H1 (cell line): ENCODE measurements around the gene RBM47. TPM values are rescaled to one million over a fixed set of nuclear protein-coding genes. Genes with fewer than 3 reads are reported as not detected.

Experiments
- CTCF ChIA-PET: fragments of 300-600 bp; sonication (Branson Sonifier 250); formaldehyde crosslinking; loops from one replicate; lab custom pipeline; 2021; ENCODE audit not compliant: partially characterized antibody; lab: Charles Lee
- POLR2A ChIA-PET: fragments of 300-600 bp; sonication (Branson Sonifier 250); formaldehyde crosslinking; loops from one replicate; lab custom pipeline; 2021; ENCODE audit warnings: inconsistent platforms; ENCODE audit not compliant: partially characterized antibody; lab: Charles Lee
- DNase-seq, 2 experiments: peaks; one replicate each; pipeline versions ENCODE4 v3.0.0 to v3.0.0-alpha.2; 2010 to 2022; ENCODE audit warnings: low spot score in 2 of 2, low read depth in 1 of 2, mixed read lengths in 1 of 2
- FAIRE-seq: peaks from 2 replicates; lab custom pipeline; 2011; peaks lifted over from hg19 to GRCh38; lab: Jason Lieb, UNC
- H2AFZ ChIP-seq: 2 replicates; pipeline ENCODE4 v1.8.1; 2012; ENCODE audit warnings: low read length, inconsistent platforms
- H2AK5ac ChIP-seq: 2 replicates; pipeline ENCODE4 v1.6.1; 2013; ENCODE audit warnings: low read depth, low read length
- H2BK120ac ChIP-seq: replicated peaks from 2 replicates; pipeline ENCODE3; 2013; ENCODE audit warnings: low read depth, low read length, inconsistent platforms
- H2BK12ac ChIP-seq: 2 replicates; pipeline ENCODE4 v1.6.1; 2013; ENCODE audit warnings: low read depth, low read length
- H2BK15ac ChIP-seq: 2 replicates; pipeline ENCODE4 v1.6.1; 2013; ENCODE audit warnings: low read length
- H2BK20ac ChIP-seq: 2 replicates; pipeline ENCODE4 v1.6.1; 2013; ENCODE audit warnings: low read length
- H2BK5ac ChIP-seq: 2 replicates; pipeline ENCODE4 v1.6.1; 2013; ENCODE audit warnings: low read depth, low read length
- H3K14ac ChIP-seq: 2 replicates; pipeline ENCODE4 v1.6.1; 2013; ENCODE audit warnings: inconsistent platforms; ENCODE audit not compliant: insufficient read length
- H3K18ac ChIP-seq: 2 replicates; pipeline ENCODE4 v1.6.1; 2013; ENCODE audit warnings: low read length; ENCODE audit errors: extremely low read depth
- H3K23ac ChIP-seq: 2 replicates; pipeline ENCODE4 v1.6.1; 2013; ENCODE audit warnings: inconsistent platforms; ENCODE audit not compliant: insufficient read length
- H3K23me2 ChIP-seq: 2 replicates; pipeline ENCODE4 v1.6.1; 2013; ENCODE audit warnings: low read depth, low read length
- H3K27ac ChIP-seq: 2 replicates; pipeline ENCODE4 v1.6.1; 2011; ENCODE audit warnings: low read depth, low read length, inconsistent platforms
- H3K27me3 ChIP-seq, 4 experiments: replicated peaks in 1 of 4; 1 replicate in 1 of 4; 2 replicates in 3 of 4; pipeline versions ENCODE4 v1.6.1 to v1.8.1; 2011 to 2013; ENCODE audit warnings: low read length in 3 of 4, mild to moderate bottlenecking in 3 of 4, inconsistent platforms in 2 of 4, mixed read lengths in 2 of 4, moderate library complexity in 1 of 4; ENCODE audit not compliant: control insufficient read depth in 3 of 4, insufficient read depth in 3 of 4; ENCODE audit errors: extremely low read depth in 1 of 4
- H3K36me3 ChIP-seq, 4 experiments: 2 replicates each; pipeline versions ENCODE4 v1.6.1 to v1.8.1; 2011 to 2013; ENCODE audit warnings: mild to moderate bottlenecking in 4 of 4, low read length in 3 of 4, moderate library complexity in 2 of 4, control low read depth in 1 of 4, inconsistent platforms in 1 of 4; ENCODE audit not compliant: insufficient read depth in 4 of 4, control insufficient read depth in 2 of 4
- H3K4ac ChIP-seq: replicated peaks from 2 replicates; pipeline ENCODE3; 2013; ENCODE audit warnings: low read length, low read depth, mixed read lengths, inconsistent platforms; ENCODE audit not compliant: insufficient read length
- H3K4me1 ChIP-seq, 4 experiments: replicated peaks in 1 of 4; 1 replicate in 1 of 4; 2 replicates in 3 of 4; pipeline versions ENCODE4 v1.6.1 to v1.8.1; 2011 to 2013; ENCODE audit warnings: low read length in 3 of 4, inconsistent platforms in 2 of 4, mixed read lengths in 1 of 4; ENCODE audit not compliant: insufficient read depth in 4 of 4, control insufficient read depth in 3 of 4
- H3K4me2 ChIP-seq, 2 experiments: 2 replicates each; pipeline versions ENCODE4 v1.6.1 to v1.8.1; 2011 to 2013; ENCODE audit warnings: low read depth in 2 of 2, low read length in 2 of 2, control low read depth in 1 of 2, inconsistent platforms in 1 of 2, mild to moderate bottlenecking in 1 of 2; ENCODE audit not compliant: insufficient read depth in 1 of 2
- H3K4me3 ChIP-seq, 4 experiments: fragments of 200-600, 300-600 bp in 1 of 4; sonication (generic), shearing (Covaris generic), sonication (Bioruptor Twin) in 1 of 4; 2 replicates each; pipeline versions ENCODE4 v1.5.1 to v1.8.1; 2011 to 2016; ENCODE audit warnings: low read length in 4 of 4, low read depth in 3 of 4, control low read depth in 2 of 4, inconsistent platforms in 2 of 4, mild to moderate bottlenecking in 2 of 4, mixed read lengths in 1 of 4, moderate library complexity in 1 of 4; ENCODE audit not compliant: insufficient read depth in 2 of 4; ENCODE audit errors: extremely low read depth in 1 of 4
- H3K56ac ChIP-seq: replicated peaks from 2 replicates; pipeline ENCODE3; 2013; ENCODE audit warnings: low read depth, mild to moderate bottlenecking, mixed read lengths, low read length, inconsistent platforms; ENCODE audit not compliant: insufficient read length
- H3K79me1 ChIP-seq: 2 replicates; pipeline ENCODE4 v1.6.1; 2013; ENCODE audit warnings: low read depth, low read length, control low read depth
- H3K79me2 ChIP-seq, 2 experiments: 2 replicates each; pipeline versions ENCODE4 v1.6.1 to v1.8.1; 2012 to 2013; ENCODE audit warnings: low read length in 2 of 2, mild to moderate bottlenecking in 2 of 2, inconsistent platforms in 1 of 2; ENCODE audit not compliant: insufficient read depth in 2 of 2, control insufficient read depth in 1 of 2
- H3K9ac ChIP-seq, 4 experiments: replicated peaks in 1 of 4; 1 replicate in 1 of 4; 2 replicates in 3 of 4; pipeline versions ENCODE4 v1.6.1 to v1.8.1; 2011 to 2013; ENCODE audit warnings: low read depth in 3 of 4, low read length in 3 of 4, control low read depth in 2 of 4, mild to moderate bottlenecking in 2 of 4, moderate library complexity in 2 of 4, inconsistent platforms in 1 of 4; ENCODE audit errors: extremely low read depth in 1 of 4
- H3K9me3 ChIP-seq, 2 experiments: 2 replicates each; pipeline versions ENCODE4 v1.6.1 to v1.8.1; 2012 to 2013; ENCODE audit warnings: mild to moderate bottlenecking in 2 of 2, moderate library complexity in 2 of 2, control low read depth in 1 of 2, inconsistent platforms in 1 of 2, low read depth in 1 of 2, low read length in 1 of 2, mixed read lengths in 1 of 2; ENCODE audit not compliant: insufficient read depth in 2 of 2
- H4K20me1 ChIP-seq, 2 experiments: replicated peaks in 1 of 2; 2 replicates each; pipeline versions ENCODE3 to v1.8.1; 2011 to 2013; ENCODE audit warnings: inconsistent platforms in 2 of 2, low read length in 2 of 2, mild to moderate bottlenecking in 1 of 2; ENCODE audit not compliant: insufficient read depth in 2 of 2, control insufficient read depth in 1 of 2
- H4K5ac ChIP-seq: 2 replicates; pipeline ENCODE4 v1.6.1; 2013; ENCODE audit warnings: low read length, low read depth, mixed read lengths, inconsistent platforms; ENCODE audit not compliant: insufficient read length
- H4K8ac ChIP-seq: 2 replicates; pipeline ENCODE4 v1.8.0; 2013; ENCODE audit warnings: mild to moderate bottlenecking, moderate library complexity, low read length, inconsistent platforms; ENCODE audit not compliant: insufficient read depth; ENCODE audit errors: extremely low read depth
- H4K91ac ChIP-seq: replicated peaks from 2 replicates; pipeline ENCODE3; 2013; ENCODE audit warnings: low read length, mixed read lengths, inconsistent platforms; ENCODE audit not compliant: insufficient read length
- BRCA1 ChIP-seq: IDR thresholded peaks from 2 replicates; pipeline ENCODE4 v1.6.1; 2012; ENCODE audit warnings: low read depth, low read length, improper control_type of control experiment
- FOSL1 ChIP-seq: IDR thresholded peaks from 2 replicates; pipeline ENCODE4 v1.6.1; 2011; ENCODE audit warnings: mild to moderate bottlenecking, low read depth, low read length, moderate library complexity; ENCODE audit not compliant: insufficient read depth
- GABPA ChIP-seq: IDR thresholded peaks from 2 replicates; pipeline ENCODE4 v1.6.1; 2011; ENCODE audit warnings: mild to moderate bottlenecking, low read length, moderate library complexity, borderline replicate concordance; ENCODE audit not compliant: insufficient read depth
- HDAC2 ChIP-seq, 2 experiments: fragments of 300-600 bp in 1 of 2; sonication (generic) in 1 of 2; IDR thresholded peaks; 2 replicates each; pipeline ENCODE4 v1.6.1; 2011 to 2012; ENCODE audit warnings: low read depth in 2 of 2, low read length in 2 of 2, mild to moderate bottlenecking in 2 of 2, moderate library complexity in 2 of 2, borderline replicate concordance in 1 of 2, inconsistent platforms in 1 of 2
- JUN ChIP-seq: IDR thresholded peaks from 2 replicates; pipeline ENCODE4 v1.6.1; 2011; ENCODE audit warnings: low read depth, mild to moderate bottlenecking, improper control_type of control experiment, low read length
- POLR2AphosphoS5 ChIP-seq: IDR thresholded peaks from 2 replicates; pipeline ENCODE4 v1.6.1; 2011; ENCODE audit warnings: low read depth, low read length
- POU5F1 ChIP-seq: IDR thresholded peaks from 2 replicates; pipeline ENCODE4 v1.6.1; 2011; ENCODE audit warnings: low read depth, mild to moderate bottlenecking, low read length, moderate library complexity
- RFX5 ChIP-seq: IDR thresholded peaks from 2 replicates; pipeline ENCODE4 v1.6.1; 2011; ENCODE audit warnings: low read depth, low read length, improper control_type of control experiment, borderline replicate concordance
- RNF2 ChIP-seq: fragments of 200-900, 300-1000 bp; sonication (generic); IDR thresholded peaks from 2 replicates; pipeline ENCODE4 v1.7.1; 2016; ENCODE audit warnings: borderline replicate concordance, low read depth, mild to moderate bottlenecking, antibody characterized with exemption, low read length; ENCODE audit not compliant: poor library complexity, severe bottlenecking; ENCODE audit errors: missing control alignments
- SP2 ChIP-seq: IDR thresholded peaks from 2 replicates; pipeline ENCODE4 v1.6.1; 2012; ENCODE audit warnings: mild to moderate bottlenecking, low read length, inconsistent platforms
- SP4 ChIP-seq: IDR thresholded peaks from 2 replicates; pipeline ENCODE4 v1.6.1; 2012; ENCODE audit warnings: low read length, inconsistent platforms
- TAF1 ChIP-seq: IDR thresholded peaks from 2 replicates; pipeline ENCODE4 v1.6.1; 2011; ENCODE audit warnings: mild to moderate bottlenecking, low read depth, low read length
- TAF7 ChIP-seq: optimal IDR thresholded peaks from 2 replicates; pipeline ENCODE3; 2011; ENCODE audit warnings: low read depth, mild to moderate bottlenecking, inconsistent platforms, low read length, moderate library complexity, borderline replicate concordance
- YY1 ChIP-seq: IDR thresholded peaks from 2 replicates; pipeline ENCODE4 v1.6.1; 2011; ENCODE audit warnings: low read depth, mild to moderate bottlenecking, low read length
- WGBS, 2 experiments: shearing (Covaris generic) in 1 of 2; methylation state at CpG; one replicate each; pipeline versions ENCODE4 v1.1.6 to v1.1.7; 2013 to 2015; ENCODE audit warnings: low lambda C conversion rate in 2 of 2, mixed read lengths in 2 of 2, inconsistent platforms in 1 of 2, low coverage in 1 of 2, missing lambda C conversion rate in 1 of 2; ENCODE audit not compliant: insufficient replicate concordance in 2 of 2, insufficient coverage in 1 of 2, insufficient read length in 1 of 2; ENCODE audit errors: extremely low coverage in 1 of 2, missing lambda C conversion rate in 1 of 2; 5-methylcytosine and 5-hydroxymethylcytosine counted together
- polyA plus RNA-seq, 7 experiments: library from polyadenylated mRNA; depleted of rRNA in 3 of 7; stranded (reverse) in 5 of 7; unstranded in 2 of 7; fragments of >200 nt in 5 of 7; fragments of 200-250 nt in 2 of 7; gene quantifications; 1 replicate in 5 of 7; 2 replicates in 1 of 7; 4 replicates in 1 of 7; pipeline versions ENCODE4 v1.2.1 to v1.2.3, GENCODE V29; 2011 to 2013; ENCODE audit warnings: missing spikeins in 2 of 7, mixed read lengths in 2 of 7
- total RNA-seq: library from RNA; stranded (reverse); fragmentation: NEBNext Ultra II Directional; extraction: Animal tissue kit (Norgen Biotek cat#: 25700); gene quantifications from 2 replicates; pipeline ENCODE4 v1.2.1, GENCODE V29; 2021

The RBM47 gene
- total and polyA plus RNA-seq, 2 of the 8 experiments (the other 6 are each of a cell fraction or from before 2014, with no cell fraction given) = 42.8 to 78.9 TPM

DNA sequence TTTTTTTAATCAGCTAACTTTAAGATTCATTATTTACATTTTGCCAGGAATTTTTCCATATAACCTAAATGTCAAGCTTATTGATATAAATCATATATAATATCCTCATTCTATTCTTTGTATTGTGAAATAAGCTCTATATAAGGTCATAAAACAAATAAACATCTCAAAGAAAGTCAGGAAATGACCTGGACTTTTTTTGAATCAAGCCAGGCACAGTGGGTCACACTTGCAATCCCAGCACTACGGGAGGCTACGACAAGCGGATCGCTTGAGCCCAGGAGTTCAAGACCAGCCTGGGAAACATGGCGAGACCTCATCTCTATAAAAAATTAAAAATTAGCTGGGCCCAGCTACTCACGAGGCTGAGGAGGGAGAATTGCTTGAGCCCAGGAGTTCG lies 88.9 kb downstream of the RBM47 start:
- Histone ChIP-seq H3K18ac (no peak overlapping the region), H2AFZ (no peak overlapping the region), H2BK15ac (no peak overlapping the region), H2BK5ac (no peak overlapping the region), H3K4me1 (peaks cover 0 to 4% (median 3%) of the 10 kb centered on the region in 4 experiments; a peak in 2 of 7 replicates), H2BK12ac (no peak overlapping the region), H2BK20ac (no peak overlapping the region), H3K14ac (no peak overlapping the region), H3K23me2 (no peaks in the 10 kb centered on the region), H3K23ac (no peak overlapping the region), H3K9ac (no peak overlapping the region), H3K56ac (no peak overlapping the region), H3K27ac (no peak overlapping the region), H4K8ac (no peak overlapping the region), H4K5ac (no peak overlapping the region), H3K79me1 (no peaks in the 10 kb centered on the region; the same call in 1 of the 2 replicates), H3K4me2 (no peak overlapping the region), H3K4me3 (no peak overlapping the region), H3K27me3 (no peaks in the 10 kb centered on the region), H4K20me1 (no peaks in the 10 kb centered on the region), H3K9me3 (no peaks in the 10 kb centered on the region), H2BK120ac (no peak overlapping the region), H3K4ac (no peak overlapping the region), H3K36me3 (peaks cover 0 to 9% (median 3%) of the 10 kb centered on the region in 4 experiments; a peak in 2 of 8 replicates), H3K79me2 (peaks cover 0 to 11% of the 10 kb centered on the region in 2 experiments; a peak in 2 of 4 replicates), H4K91ac (no peak overlapping the region), H2AK5ac (no peak overlapping the region)
- FAIRE-seq = no peak
- 96% methylated on average over 7 of the region's 7 CpGs; no CpG with 5 or more reads in 1 of the 2 experiments for WGBS, 2 experiments
- ChIA-PET POLR2A (interaction anchor here (0.6 kb wide), 1 partner anchor 55 kb away, joined by 3 read pairs; no protein-coding TSS in a partner anchor), CTCF (interaction anchor here (0.6 to 2.1 kb wide), 2 partner anchors 10 to 269 kb away, joined by 3 to 7 read pairs; no protein-coding TSS in a partner anchor)
- no peak for DNase-seq
- TF ChIP-seq SP4 (no peak), SP2 (no peak), POU5F1 (no peak), FOSL1 (no peak), POLR2AphosphoS5 (no peak), YY1 (no peak), RNF2 (no peak), TAF1 (no peak), GABPA (no peak), HDAC2 (IDR thresholded peaks at IDR 0.05; ENCODE audit: borderline replicate concordance in 1 of 2, low read depth in 2 of 2, low read length in 2 of 2) (no peak), JUN (no peak), BRCA1 (no peak), TAF7 (no peak), RFX5 (no peak)
